ENCODE results near the gene DSTN.
A peak's percentile ranks its signal among the peaks of the same experiment; 100 is the strongest.

Gene DSTN

DNA sequence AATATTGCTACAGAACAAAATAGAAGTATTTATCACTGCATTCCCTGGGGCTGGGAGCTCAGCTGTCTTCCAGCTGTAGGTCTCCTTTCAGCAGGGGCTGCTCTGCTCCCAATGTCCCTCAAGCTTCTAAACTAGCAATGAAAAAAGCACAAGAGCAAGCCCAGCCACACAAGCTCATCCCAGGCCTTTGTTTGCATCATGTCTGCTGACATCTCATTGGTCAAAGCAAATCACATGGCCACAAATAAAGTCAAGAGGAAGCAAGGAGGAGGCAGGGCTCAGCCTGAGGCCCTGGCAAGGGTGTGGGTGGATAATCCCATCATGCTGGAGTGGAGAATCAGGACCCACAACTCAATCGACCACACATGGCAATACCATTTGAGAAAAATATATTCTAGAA is 36.5 kb upstream of the DSTN start:
- no peaks in the 10 kb centered on the region for H3K36me3 ChIP-seq (ENCODE audit: control insufficient read depth in 1 of 2, insufficient read depth in 2 of 2, low read length in 2 of 2)
- no peaks in the 10 kb centered on the region for H3K27me3 ChIP-seq (ENCODE audit: low read depth, low read length)
- H3K4me3 ChIP-seq (ENCODE audit: low read depth in 1 of 2, low read length in 2 of 2): no peak overlapping the region
- H3K9me3 ChIP-seq (ENCODE audit: control insufficient read depth in 1 of 2, low read length in 2 of 2): no peaks in the 10 kb centered on the region
- H3K27ac ChIP-seq (ENCODE audit: low read length): no peak overlapping the region
- H3K4me1 ChIP-seq (ENCODE audit: control insufficient read depth in 1 of 2, insufficient read depth in 2 of 2, low read length in 2 of 2): peaks cover 5 to 14% of the 10 kb centered on the region in 2 donors

DNA sequence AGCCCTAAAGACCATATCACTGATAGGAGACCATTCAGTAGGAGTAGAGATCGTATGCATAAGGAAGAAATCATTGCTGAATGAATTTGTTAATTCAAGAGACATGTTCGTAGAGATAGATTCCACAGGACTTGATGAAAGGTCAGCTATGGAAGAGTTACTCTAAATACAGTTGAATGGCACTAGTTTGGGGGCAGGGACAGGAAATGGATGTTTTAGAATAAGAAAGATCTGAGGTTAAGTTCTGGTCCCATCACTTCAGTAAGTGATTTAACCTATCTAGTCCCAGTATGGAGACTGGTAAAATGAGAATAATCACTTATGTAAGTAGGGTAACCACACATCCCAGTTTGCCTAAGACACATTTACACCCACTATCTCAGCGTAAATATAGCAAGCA is 35.8 kb upstream of the DSTN start:
- H3K27ac ChIP-seq (ENCODE audit: low read length): no peak overlapping the region
- H3K27me3 ChIP-seq (ENCODE audit: low read depth, low read length): no peaks in the 10 kb centered on the region
- H3K4me3 ChIP-seq (ENCODE audit: low read depth in 1 of 2, low read length in 2 of 2): no peak overlapping the region
- no peaks in the 10 kb centered on the region for H3K36me3 ChIP-seq (ENCODE audit: control insufficient read depth in 1 of 2, insufficient read depth in 2 of 2, low read length in 2 of 2)
- peaks cover 5 to 14% of the 10 kb centered on the region in 2 donors for H3K4me1 ChIP-seq (ENCODE audit: control insufficient read depth in 1 of 2, insufficient read depth in 2 of 2, low read length in 2 of 2)
- no peaks in the 10 kb centered on the region for H3K9me3 ChIP-seq (ENCODE audit: control insufficient read depth in 1 of 2, low read length in 2 of 2)

DNA sequence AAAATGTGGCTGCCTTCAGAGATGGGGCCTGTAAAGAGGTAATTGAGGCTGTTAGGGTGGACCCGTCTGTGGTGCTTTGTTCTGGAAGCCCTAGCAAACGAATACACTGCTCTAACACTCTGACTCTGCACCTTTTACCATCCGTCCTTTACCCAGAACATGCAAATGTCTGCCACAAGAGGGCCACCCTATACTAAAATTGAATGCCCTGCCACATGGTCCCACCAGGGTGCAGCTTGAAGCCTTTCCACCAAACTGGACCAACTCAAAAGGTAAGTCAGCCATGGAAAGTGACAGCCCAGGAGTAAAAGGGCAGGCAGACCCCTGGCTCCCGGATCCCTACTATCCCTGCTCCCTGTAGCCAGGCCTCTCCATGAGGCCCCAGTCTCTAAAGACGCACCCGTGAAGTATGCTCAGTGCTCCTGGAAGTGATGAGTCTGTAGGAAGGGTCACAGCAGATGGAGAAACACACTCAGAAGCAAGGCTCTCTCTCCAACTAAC is 32.9 kb upstream of the DSTN start:
- H3K4me1 ChIP-seq (ENCODE audit: control insufficient read depth in 1 of 2, insufficient read depth in 2 of 2, low read length in 2 of 2): peaks cover 0 to 14% of the 10 kb centered on the region in 2 donors
- no peaks in the 10 kb centered on the region for H3K9me3 ChIP-seq (ENCODE audit: control insufficient read depth in 1 of 2, low read length in 2 of 2)
- H3K36me3 ChIP-seq (ENCODE audit: control insufficient read depth in 1 of 2, insufficient read depth in 2 of 2, low read length in 2 of 2): no peaks in the 10 kb centered on the region
- no peak overlapping the region for H3K27ac ChIP-seq (ENCODE audit: low read length)
- H3K4me3 ChIP-seq (ENCODE audit: low read depth in 1 of 2, low read length in 2 of 2): no peak overlapping the region
- no peaks in the 10 kb centered on the region for H3K27me3 ChIP-seq (ENCODE audit: low read depth, low read length)

DNA sequence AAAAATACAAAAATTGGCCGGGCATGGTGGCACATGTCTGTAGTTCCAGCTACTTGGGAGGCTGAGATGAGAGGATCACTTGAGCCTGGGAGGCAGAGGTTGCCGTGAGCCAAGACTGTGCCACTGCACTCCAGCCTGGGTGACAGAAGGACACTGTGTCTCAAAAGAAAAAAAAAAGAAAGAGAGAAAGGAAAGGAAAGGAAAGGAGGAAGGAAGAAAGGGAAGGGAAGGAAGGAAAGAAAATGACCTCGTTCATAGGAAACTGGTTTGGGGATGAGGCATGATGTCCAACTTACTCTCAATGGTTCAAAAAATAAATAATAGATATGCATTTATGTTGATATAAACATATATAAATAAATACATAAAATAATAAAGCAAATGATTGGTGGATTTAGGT is 31.9 kb upstream of the DSTN start:
- H3K36me3 ChIP-seq (ENCODE audit: control insufficient read depth in 1 of 2, insufficient read depth in 2 of 2, low read length in 2 of 2): no peaks in the 10 kb centered on the region
- H3K27me3 ChIP-seq (ENCODE audit: low read depth, low read length): no peaks in the 10 kb centered on the region
- H3K27ac ChIP-seq (ENCODE audit: low read length): no peak overlapping the region
- no peak overlapping the region for H3K4me3 ChIP-seq (ENCODE audit: low read depth in 1 of 2, low read length in 2 of 2)
- no peaks in the 10 kb centered on the region for H3K9me3 ChIP-seq (ENCODE audit: control insufficient read depth in 1 of 2, low read length in 2 of 2)
- peaks cover 0 to 22% of the 10 kb centered on the region in 2 donors for H3K4me1 ChIP-seq (ENCODE audit: control insufficient read depth in 1 of 2, insufficient read depth in 2 of 2, low read length in 2 of 2)

DNA sequence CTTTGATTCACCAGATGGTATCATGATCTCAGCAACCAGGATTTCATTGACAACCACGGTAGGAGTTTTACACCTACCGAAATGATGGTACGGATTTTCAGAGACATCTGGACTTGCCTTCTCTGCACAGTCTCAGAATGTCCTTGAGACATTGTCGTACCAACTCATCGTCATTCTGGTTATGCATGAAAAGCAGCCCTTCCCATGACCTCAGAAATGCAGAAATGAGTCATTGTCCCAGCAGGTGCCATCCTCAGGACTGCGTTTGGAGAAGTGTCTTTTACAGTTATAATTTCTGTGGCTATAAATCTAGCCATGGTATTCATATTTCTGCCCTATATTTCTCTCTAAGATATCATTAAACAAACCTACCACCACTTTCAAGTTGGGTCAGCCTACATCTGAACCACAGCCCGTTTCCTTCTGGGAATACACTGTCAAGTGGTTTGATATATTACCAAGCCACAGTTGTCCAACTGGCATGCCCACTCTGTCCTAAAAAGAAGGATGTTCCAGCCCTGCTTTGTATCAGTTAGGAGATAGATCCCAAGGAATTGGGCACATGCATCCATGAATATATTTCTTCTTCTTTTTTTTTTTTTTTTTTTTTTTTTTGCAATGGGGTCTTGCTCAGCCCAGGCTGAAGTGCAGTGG is 31.2 kb upstream of the DSTN start:
- H3K4me3 ChIP-seq (ENCODE audit: low read depth in 1 of 2, low read length in 2 of 2): no peak overlapping the region
- no peaks in the 10 kb centered on the region for H3K27me3 ChIP-seq (ENCODE audit: low read depth, low read length)
- H3K9me3 ChIP-seq (ENCODE audit: control insufficient read depth in 1 of 2, low read length in 2 of 2): no peaks in the 10 kb centered on the region
- no peak overlapping the region for H3K27ac ChIP-seq (ENCODE audit: low read length)
- H3K4me1 ChIP-seq (ENCODE audit: control insufficient read depth in 1 of 2, insufficient read depth in 2 of 2, low read length in 2 of 2): peaks cover 2 to 26% of the 10 kb centered on the region in 2 donors
- peaks cover 0 to 4% of the 10 kb centered on the region in 2 donors for H3K36me3 ChIP-seq (ENCODE audit: control insufficient read depth in 1 of 2, insufficient read depth in 2 of 2, low read length in 2 of 2)

DNA sequence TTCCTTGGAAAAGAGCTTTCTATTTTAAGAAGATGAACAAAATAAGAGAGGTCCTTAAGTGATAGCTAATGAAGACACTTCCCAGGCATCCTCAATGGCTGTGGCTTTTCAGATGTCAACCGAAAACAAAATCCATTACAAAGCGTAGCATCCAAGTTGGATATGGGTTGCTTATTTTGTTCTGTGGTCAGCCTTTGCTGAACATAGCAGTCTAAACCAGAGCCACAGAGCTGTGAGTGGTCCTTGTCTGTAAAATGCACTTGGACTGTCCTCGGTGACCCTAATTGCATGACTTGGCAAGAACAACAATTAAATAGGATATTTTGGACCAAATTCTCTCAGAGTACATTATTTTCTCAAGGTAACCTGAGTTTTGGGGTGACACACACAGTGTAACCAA is 28.3 kb upstream of the DSTN start:
- H3K27ac ChIP-seq (ENCODE audit: low read length): peak overlapping the region; percentile 26
- no peak overlapping the region for H3K4me3 ChIP-seq (ENCODE audit: low read depth in 1 of 2, low read length in 2 of 2)
- peaks cover 5 to 40% of the 10 kb centered on the region in 2 donors for H3K4me1 ChIP-seq (ENCODE audit: control insufficient read depth in 1 of 2, insufficient read depth in 2 of 2, low read length in 2 of 2)
- H3K27me3 ChIP-seq (ENCODE audit: low read depth, low read length): no peaks in the 10 kb centered on the region
- no peaks in the 10 kb centered on the region for H3K9me3 ChIP-seq (ENCODE audit: control insufficient read depth in 1 of 2, low read length in 2 of 2)
- peaks cover 0 to 4% of the 10 kb centered on the region in 2 donors for H3K36me3 ChIP-seq (ENCODE audit: control insufficient read depth in 1 of 2, insufficient read depth in 2 of 2, low read length in 2 of 2)

DNA sequence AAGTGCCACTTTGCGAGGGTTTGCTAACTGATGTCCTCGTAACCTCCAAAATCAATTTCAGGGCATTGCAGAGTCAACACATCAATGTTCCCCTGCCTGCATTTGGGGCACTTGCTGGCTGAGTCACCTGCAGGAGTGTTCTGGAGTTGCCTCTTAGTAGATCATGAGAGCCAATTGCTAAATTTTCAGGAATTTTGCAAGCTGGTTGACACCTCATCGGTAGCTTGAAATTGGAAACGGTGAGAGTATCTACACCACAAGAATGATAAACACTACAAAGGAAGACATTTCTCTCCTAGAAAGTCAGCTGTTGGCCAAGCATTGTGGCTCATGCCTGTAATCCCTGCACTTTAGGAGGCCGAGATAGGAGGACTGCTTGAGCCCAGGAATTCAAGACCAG is 27.9 kb upstream of the DSTN start:
- H3K27ac ChIP-seq (ENCODE audit: low read length): no peak overlapping the region
- H3K4me1 ChIP-seq (ENCODE audit: control insufficient read depth in 1 of 2, insufficient read depth in 2 of 2, low read length in 2 of 2): peaks cover 5 to 40% of the 10 kb centered on the region in 2 donors
- H3K27me3 ChIP-seq (ENCODE audit: low read depth, low read length): no peaks in the 10 kb centered on the region
- peaks cover 0 to 4% of the 10 kb centered on the region in 2 donors for H3K36me3 ChIP-seq (ENCODE audit: control insufficient read depth in 1 of 2, insufficient read depth in 2 of 2, low read length in 2 of 2)
- H3K4me3 ChIP-seq (ENCODE audit: low read depth in 1 of 2, low read length in 2 of 2): no peak overlapping the region
- H3K9me3 ChIP-seq (ENCODE audit: control insufficient read depth in 1 of 2, low read length in 2 of 2): no peaks in the 10 kb centered on the region

DNA sequence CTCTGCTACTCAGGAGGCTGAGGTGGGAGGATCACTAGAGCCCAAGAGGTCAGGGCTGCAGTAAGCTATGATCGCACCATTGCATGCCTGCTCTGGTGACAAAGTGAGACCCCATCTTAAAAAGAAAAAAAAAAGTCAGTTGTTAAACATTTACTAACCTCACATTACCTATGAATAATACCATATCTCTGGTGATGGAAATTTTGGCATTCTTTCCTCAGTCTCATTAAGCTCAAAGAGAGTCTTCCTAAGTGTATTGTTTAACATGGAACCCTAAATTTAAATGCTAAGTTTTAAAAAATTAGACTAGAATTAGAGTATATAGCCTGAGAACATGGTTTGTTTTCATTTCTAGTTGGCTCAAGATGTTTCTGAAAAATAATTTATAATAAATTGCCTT is 27.4 kb upstream of the DSTN start:
- H3K27ac ChIP-seq (ENCODE audit: low read length): no peak overlapping the region
- H3K36me3 ChIP-seq (ENCODE audit: control insufficient read depth in 1 of 2, insufficient read depth in 2 of 2, low read length in 2 of 2): peaks cover 0 to 4% of the 10 kb centered on the region in 2 donors
- H3K27me3 ChIP-seq (ENCODE audit: low read depth, low read length): no peaks in the 10 kb centered on the region
- H3K4me1 ChIP-seq (ENCODE audit: control insufficient read depth in 1 of 2, insufficient read depth in 2 of 2, low read length in 2 of 2): peaks cover 5 to 36% of the 10 kb centered on the region in 2 donors
- H3K4me3 ChIP-seq (ENCODE audit: low read depth in 1 of 2, low read length in 2 of 2): no peak overlapping the region
- H3K9me3 ChIP-seq (ENCODE audit: control insufficient read depth in 1 of 2, low read length in 2 of 2): no peaks in the 10 kb centered on the region

DNA sequence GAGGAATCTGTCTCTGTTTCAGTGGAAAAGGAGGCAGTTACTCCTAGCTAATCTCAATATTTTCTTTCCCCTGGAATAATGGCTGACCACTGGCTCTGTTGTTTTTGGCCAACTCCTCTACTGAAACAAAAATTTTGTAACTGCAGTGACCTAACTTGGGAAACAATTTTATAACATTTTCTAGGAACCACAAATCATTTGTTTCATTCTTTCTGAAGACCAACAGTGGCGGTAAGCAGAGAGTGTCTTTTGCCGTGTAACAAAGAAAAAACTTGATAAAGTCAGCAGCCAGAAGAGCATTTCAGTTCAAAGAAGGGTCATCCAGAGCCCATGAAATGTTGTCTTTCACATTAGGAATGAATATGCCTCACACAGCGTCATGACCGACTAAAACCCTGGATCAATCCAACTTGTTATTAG is 26.9 kb upstream of the DSTN start:
- no peaks in the 10 kb centered on the region for H3K9me3 ChIP-seq (ENCODE audit: control insufficient read depth in 1 of 2, low read length in 2 of 2)
- H3K27me3 ChIP-seq (ENCODE audit: low read depth, low read length): no peaks in the 10 kb centered on the region
- peaks cover 0 to 4% of the 10 kb centered on the region in 2 donors for H3K36me3 ChIP-seq (ENCODE audit: control insufficient read depth in 1 of 2, insufficient read depth in 2 of 2, low read length in 2 of 2)
- peaks cover 5 to 36% of the 10 kb centered on the region in 2 donors for H3K4me1 ChIP-seq (ENCODE audit: control insufficient read depth in 1 of 2, insufficient read depth in 2 of 2, low read length in 2 of 2)
- H3K27ac ChIP-seq (ENCODE audit: low read length): peak overlapping the region; percentile 29
- no peak overlapping the region for H3K4me3 ChIP-seq (ENCODE audit: low read depth in 1 of 2, low read length in 2 of 2)

DNA sequence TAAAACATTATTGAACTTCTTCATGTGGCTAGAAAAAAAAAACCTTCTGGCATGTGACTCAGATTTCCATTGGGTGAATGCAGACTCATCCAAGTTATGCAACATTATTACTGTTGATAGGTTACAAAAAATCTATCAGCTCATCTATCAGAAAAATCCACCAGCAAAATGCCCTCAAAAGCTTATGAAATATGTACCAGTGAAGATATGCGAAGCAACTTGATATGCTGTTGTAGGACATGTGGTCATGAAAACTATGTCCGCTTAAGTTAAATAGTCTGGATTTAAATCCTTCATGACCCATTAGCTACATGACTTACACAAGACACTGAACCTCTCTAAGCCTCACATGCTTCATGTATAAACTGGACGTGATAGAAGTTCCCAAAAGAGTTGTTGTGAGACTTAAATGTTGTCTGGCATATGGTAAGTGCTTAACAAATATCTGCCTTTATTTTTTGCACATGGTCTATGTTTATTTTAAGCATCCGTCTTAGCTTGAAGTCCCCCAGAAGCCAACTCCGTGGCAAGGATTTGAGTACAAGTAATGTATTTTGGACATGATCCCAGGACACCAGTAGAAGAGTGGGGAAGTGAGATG is 26.2 kb upstream of the DSTN start:
- Histone ChIP-seq H3K4me3 (ENCODE audit: low read depth in 1 of 2, low read length in 2 of 2) (no peak overlapping the region), H3K9me3 (ENCODE audit: control insufficient read depth in 1 of 2, low read length in 2 of 2) (no peaks in the 10 kb centered on the region), H3K4me1 (ENCODE audit: control insufficient read depth in 1 of 2, insufficient read depth in 2 of 2, low read length in 2 of 2) (peaks cover 5 to 36% of the 10 kb centered on the region in 2 donors), H3K36me3 (ENCODE audit: control insufficient read depth in 1 of 2, insufficient read depth in 2 of 2, low read length in 2 of 2) (peaks cover 0 to 4% of the 10 kb centered on the region in 2 donors), H3K27me3 (ENCODE audit: low read depth, low read length) (no peaks in the 10 kb centered on the region), H3K27ac (ENCODE audit: low read length) (peak overlapping the region; percentile 29)

DNA sequence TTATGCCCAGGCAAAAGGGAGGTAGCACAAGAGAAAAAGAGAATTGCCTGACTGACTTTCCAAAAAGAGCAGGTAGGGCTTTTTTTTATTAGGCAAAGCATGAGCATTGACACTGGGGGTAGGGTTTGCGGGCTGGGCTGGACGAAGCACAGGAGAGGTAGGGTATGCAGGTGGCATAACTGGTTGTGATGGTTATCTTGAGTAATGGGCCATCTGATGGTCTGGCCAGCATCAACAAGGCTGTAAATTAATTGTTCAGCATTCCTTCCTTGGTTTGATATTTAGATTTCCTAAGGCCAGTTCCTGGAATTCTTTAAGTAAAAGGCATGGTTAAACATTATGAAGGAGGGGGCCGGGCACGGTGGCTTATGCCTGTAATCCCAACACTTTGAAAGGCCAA is 24.7 kb upstream of the DSTN start:
- peaks cover 5 to 36% of the 10 kb centered on the region in 2 donors for H3K4me1 ChIP-seq (ENCODE audit: control insufficient read depth in 1 of 2, insufficient read depth in 2 of 2, low read length in 2 of 2)

More for the DNA sequence above, 24.7 kb upstream of the DSTN start:
- Histone ChIP-seq H3K36me3 (ENCODE audit: control insufficient read depth in 1 of 2, insufficient read depth in 2 of 2, low read length in 2 of 2) (peaks cover 0 to 4% of the 10 kb centered on the region in 2 donors), H3K9me3 (ENCODE audit: control insufficient read depth in 1 of 2, low read length in 2 of 2) (no peaks in the 10 kb centered on the region), H3K27me3 (ENCODE audit: low read depth, low read length) (no peaks in the 10 kb centered on the region), H3K27ac (ENCODE audit: low read length) (no peak overlapping the region), H3K4me3 (ENCODE audit: low read depth in 1 of 2, low read length in 2 of 2) (no peak overlapping the region)
